ENCODE data around the gene CAVIN1.
"Not testable (repeated sequence)": the region's sequence is repeated elsewhere in the genome, so short reads cannot be mapped to it uniquely, and the experiment has no call there.

CAVIN1 gene

DNA sequence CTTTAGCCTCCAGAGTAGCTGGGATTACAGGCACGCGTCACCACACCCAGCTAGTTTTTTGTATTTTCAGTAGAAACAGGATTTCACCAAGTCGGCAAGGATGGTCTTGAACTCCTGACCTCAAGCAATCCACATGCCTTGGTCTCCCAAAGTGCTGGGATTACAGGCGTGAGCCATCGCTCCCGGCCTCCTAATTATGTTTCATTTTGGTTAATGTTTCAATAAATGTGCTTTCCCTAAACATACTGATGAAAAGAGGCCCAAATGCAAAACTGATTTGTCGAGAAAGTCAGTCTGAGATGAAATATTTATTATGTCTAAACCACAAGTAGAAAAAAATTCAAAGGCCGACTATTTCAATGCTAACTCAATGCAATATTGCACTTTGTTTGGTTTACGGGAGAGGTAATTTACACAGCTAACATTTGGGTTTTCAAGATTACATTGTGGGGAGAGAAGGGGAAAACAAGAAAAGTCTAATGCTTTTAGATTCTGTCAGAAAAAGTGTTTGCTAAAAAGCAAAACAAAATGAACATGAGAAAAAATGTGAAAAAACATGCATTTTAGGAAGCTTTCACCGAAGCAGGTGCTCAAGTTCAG, 44.6 kb downstream of the CAVIN1 start:
- DNase-seq (ENCODE audit: low spot score), result no peak

DNA sequence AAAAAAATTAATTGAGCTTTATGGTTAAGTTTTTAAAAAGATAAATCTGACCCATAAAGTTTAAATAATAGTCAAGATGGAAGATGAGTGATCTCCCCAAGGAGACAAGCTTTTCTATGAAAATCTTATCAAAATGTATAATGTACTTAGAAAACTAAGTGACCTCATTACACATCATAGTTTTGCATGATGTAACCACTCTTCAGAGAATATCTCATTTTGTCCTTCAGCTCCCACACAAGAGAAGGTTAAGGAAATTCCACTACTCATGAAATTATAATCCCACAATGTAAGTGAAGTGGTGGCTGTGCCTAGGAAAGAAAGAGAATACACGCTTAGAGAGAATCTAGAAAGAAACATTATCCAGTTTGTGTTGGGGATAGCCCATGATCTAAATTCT, 49.2 kb downstream of the CAVIN1 start:
- DNase-seq (ENCODE audit: low spot score), result no peak

DNA sequence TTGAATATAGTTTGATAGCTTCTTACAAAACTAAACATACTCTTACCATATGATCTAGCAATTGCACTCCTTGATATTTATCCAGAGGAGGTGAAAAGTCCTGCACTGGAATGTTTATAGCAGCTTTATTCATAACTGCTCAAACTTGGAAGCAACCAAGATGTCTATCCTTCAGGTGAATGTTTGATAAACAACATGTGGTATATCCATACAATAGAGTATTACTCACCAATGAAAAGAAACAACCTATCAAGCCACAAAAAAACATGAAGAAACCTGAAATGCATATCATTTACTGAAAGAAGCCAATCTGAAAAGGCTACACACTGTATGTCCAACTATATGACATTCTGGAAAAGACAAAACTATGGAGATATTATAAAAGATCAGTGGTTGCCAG, 50.9 kb downstream of the CAVIN1 start:
- DNase-seq (ENCODE audit: low spot score), result no peak

DNA sequence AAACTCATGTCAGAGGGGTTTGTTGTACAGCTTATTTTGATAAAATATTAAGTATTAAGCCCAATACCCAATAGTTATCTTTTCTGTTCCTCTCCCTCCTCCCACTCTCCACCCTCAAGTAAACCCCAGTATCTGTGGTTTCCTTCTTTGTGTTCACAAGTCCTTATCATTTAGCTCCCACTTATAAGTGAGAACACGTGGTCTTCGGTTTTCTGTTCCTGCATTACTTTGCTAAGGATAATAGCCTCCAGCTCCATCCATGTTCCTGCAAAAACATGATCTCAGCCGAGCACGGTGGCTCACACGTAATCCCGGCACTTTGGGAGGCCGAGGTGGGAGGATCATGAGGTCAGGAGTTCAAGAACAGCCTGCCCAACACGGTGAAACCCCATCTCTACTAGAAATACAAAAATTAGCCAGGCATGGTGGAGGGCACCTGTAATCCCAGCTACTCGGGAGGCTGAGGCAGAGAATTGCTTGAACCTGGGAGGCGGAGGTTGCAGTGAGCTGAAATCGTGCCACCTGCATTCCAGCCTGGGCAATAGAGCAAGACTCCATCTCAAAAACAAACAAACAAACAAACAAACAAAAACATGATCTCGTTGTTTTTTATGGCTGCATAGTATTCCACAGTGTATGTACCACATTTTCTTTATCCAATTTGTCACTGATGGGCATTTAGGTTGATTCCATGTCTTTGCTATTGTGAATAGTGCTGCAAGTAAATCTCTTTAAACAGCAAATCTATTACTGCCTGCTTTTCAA, 54.1 kb downstream of the CAVIN1 start:
- not testable (repeated sequence) for DNase-seq (ENCODE audit: low spot score)

DNA sequence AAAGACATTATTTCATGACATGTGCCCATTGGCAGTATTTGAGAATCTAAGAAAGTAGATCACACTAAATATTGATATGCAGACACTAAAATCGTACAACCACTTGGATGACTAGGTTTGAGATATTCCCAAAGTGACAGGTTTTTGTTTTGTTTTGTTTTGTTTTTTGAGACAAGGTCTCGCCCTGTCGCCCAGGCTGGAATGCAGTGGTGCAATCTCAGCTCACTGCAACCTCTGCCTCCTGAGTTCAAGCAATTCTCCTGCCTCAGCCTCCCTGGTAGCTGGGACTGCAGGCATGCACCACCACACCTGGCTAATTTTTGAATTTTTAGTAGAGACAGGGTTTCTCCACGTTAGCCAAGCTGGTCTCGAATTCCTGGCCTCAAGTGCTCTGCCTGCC, 54.7 kb downstream of the CAVIN1 start:
- not testable (repeated sequence) for DNase-seq (ENCODE audit: low spot score)

DNA sequence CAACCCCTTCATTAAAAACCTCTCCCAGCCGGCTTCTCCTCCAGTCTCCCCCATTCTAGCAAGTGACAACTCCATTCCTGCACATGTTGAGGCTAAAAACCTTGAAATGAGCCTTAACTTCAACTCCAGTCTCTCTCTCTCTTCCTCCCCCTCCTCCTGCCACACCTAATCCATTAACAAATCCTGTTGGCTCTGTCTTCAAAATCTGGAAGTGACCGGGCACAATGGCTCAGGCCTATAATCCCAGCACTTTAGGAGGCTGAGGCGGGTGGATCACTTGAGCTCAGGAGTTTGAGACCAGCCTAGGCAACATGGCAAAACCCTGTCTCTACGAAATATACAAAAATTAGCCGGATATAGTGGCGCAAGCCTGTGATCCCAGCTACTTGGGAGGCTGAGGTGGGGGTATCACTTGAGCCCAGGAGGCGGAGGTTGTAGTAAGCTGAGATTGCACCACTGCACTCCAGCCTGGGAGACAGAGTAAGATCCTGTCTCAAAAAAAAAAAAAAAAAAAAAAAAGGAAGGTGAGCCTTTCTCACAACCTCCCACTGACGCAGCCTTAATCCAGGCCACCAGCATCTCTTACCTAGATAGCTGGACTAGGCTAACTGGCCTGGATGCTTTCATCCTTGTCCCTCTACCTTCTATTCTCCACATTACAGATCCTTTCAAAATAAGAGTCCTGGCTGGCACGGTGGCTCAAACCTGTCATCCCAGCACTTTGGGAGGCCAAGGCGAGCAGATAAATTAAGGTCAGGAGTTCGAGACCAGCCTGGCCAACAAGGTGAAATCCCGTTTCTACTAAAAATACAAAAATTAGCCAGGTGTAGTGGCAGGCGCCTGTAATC, 56.7 kb downstream of the CAVIN1 start:
- not testable (repeated sequence) for DNase-seq (ENCODE audit: low spot score)

DNA sequence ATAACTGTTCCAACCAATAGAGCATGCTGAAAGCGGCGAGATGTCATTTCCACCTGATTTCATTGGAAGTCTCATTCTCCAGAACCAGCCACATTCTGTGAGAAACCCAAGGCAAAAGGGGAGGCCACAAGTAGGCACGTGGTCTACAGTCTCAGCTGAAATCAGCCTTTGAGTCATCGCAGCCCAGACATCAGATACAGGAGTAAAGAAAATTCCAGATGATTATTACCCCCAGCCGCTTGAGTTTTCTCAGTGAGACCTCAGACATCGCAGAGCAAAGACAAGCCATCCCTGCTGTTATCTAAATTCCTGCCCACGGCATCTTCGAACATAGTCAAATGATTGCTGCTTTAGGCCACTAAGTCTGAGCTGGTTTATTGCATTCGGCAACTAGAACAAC, 57.9 kb downstream of the CAVIN1 start:
- peak; percentile 76 for DNase-seq (ENCODE audit: low spot score)

DNA sequence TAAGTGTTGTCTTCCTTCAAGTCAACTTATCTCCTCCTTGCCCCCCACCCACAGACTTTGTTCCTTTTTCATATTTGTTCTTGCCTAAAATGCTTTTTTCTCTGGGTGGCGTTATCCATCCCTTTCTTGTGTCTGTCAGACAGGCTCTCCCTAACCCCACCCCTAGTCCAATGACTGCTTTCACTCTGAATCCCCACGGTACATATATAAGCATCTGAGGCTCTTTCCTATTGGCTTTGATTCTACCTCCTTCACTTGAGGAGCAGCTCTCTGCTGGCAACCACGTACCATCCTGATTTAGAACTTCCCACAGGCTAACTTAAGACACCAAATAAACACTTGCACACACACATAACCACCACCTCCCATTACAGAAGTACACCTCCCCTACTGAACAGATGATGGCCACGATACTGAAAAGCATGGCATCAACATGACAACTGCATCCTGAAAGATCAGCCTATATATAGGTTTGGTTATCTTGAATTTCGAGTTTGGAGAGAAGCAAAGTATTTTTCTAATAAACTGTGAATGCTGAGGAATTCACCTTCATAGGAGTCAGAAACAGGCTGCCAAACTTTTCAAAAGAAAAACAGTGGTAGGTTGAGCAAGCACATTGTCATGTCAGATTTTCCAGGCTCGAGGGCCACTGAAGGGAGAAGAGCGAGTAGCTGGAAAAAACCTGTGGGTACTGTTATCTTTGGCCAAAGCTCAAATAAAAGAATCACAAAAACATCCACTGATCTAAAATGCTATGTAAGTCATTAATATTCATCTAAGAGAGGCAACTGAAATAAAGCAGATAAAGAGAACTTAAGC, 59.1 kb downstream of the CAVIN1 start:
- DNase-seq (ENCODE audit: low spot score), result no peak

DNA sequence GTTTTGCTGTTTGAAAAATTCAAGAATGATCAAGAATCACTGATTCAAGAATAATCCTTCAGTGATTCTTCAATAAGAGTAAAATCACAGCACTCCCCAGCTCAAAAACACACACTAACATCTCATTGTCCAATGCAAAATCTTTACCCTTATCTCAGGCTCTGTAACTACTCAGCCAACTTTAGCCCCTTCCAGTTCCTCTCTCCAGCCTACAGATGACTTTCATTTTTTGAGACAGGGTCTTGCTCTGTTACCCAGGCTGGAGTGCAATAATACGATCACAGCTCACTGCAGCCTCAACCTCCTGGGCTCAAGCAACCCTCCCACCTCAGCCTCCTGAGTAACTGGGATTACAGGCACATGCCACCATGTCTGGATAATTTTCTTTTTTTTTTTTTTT, 59.8 kb downstream of the CAVIN1 start:
- no peak for DNase-seq (ENCODE audit: low spot score)

DNA sequence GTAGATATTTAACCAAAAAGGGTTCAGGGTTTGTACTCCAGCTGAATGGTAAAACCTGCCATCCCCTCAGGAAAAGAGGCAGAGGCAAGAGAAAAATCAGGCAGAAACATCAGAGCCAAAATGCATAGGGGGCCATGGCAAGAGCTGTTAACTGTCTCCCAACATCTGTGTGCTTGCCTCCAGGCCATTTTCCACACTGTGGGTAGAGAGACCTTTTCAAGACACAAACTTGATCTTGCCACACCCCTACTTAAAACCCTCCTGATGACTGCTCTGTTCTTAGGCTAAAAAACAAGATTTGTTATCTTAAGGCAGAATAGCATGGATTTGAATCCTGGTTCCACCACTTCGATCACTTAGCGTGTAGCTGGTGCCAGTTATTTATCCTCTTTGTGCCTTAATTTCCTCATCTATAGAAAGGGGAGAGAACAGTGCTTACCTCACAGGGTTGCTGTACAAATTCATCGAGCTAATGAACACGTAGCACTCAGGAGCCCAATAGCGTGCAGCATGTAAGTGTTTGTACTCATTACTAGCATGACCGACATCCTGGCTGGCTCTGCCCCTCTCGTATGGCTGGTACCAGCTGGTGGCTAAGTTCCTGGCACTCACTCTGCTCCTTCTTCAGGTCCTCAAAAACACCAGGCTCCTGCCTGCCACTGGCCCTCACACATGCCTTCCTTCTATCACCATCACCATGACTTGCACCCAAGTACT, 60.7 kb downstream of the CAVIN1 start:
- DNase-seq (ENCODE audit: low spot score), result no peak

DNA sequence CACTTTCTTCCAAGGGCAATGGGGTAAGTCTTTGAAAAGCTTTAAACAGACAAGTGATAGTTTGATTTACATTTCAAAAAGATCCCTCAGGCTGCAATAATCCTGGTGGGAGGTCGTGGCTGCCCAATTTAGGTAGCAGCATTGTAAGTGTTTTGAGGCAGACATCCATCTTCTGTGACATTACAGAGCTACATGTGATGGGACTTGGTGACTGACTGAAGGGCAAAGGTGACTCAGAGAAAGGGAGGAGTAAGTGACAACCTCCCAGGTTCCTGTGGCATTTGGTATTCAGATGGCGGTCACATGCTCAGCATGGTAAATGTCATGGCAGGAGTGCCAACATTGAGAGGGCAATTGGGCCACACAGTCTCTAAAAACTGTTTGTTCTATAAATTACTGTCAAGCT, 61.3 kb downstream of the CAVIN1 start:
- no peak for DNase-seq (ENCODE audit: low spot score)

DNA sequence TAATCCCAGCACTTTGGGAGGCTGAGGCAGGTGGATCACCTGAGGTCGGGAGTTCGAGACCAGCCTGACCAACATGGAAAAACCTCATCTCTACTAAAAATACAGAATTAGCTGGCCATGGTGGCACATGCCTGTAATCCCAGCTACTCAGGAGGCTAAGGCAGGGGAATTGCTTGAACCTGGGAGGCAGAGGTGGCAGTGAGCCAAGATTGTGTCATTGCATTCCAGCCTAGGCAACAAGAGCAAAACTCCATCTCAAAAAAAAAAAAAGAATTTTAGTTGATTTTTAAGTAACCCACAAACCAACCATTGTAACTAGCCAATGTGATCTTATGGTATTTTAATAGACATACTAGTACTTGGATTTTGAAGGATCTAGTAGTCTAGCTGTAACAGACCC, 62.7 kb downstream of the CAVIN1 start:
- DNase-seq (ENCODE audit: low spot score), result not testable (repeated sequence)

DNA sequence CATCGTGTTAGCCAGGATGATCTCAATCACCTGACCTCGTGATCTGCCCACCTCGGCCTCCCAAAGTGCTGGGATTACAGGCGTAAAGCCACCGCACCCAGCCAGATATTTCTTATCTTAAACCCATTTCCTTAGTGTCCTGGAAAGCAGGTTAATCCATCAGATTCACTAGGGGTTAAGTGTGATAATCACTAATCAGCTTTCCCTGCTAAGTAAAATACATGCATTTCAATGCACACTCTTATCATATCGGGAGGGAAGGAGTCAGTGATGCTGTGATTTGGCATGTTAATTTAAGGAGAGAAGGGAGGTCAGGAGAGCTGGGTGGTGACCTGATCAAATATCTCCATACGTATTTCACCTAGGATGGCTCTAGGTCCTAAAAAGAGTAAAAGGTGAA, 63.9 kb downstream of the CAVIN1 start:
- no peak for DNase-seq (ENCODE audit: low spot score)

DNA sequence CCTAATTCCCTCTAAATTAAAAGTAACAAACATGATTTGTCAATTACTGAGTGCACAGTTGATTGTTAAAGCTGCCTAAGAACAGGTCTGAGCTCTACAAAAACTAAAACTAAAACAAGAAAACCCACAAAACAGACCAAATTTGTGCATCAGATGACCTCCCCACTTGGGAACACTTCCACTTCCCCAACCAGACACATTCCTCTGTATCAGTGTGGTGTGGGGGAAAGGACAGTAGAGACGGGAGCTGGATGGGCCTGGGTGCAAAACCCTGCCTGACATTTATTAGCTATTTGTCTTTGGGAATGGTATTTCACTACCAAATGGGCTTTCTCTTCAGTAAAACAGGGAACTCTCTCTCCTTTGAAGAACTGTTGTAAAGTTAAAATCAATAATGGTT, 64.6 kb downstream of the CAVIN1 start:
- DNase-seq (ENCODE audit: low spot score), result no peak

DNA sequence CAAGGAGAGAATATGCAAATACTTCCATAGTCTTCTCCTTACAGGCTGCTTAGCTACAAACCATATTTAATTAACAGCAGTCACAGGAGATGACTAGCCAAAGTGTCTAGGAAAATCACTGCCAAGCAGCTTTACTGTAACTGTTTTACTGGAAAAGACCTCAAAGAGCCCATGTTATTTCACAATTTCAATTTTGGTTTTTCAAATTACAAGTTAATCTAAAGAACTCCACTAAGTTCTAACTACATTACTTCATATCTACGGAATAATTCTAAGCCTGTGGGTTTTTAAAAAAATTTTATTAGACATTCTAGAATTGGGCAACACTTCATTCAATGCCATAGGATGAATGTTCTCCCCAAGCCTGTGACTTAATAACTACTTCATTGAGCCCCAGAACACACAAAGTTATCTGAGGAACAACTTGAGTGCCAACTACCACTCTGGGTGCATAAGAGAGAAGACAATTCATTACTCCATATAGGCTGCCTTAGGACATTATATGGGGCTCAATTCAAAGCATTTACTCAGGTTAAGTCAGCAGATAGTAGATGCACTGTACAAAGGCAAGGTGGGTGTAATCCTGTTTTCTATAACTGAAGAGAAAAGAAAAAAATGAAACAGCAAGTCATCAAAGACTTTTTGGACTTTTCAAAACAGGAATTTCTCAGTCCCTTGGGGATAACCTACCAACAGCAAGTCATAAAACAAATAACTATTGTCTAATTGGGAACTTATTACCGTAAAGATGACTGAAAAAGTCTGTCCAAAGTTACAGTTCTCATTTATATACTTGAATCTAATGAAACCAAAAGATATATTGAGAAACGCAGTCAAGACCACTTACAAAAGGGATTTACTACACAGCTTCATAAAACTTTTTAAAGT, 67.9 kb downstream of the CAVIN1 start:
- DNase-seq (ENCODE audit: low spot score), result peak; percentile 21

Data from AG08395 (cell line).